ENCODE results near the gene RPS21. TPM values are rescaled to one million over a fixed set of nuclear protein-coding genes. Genes with fewer than 3 reads are reported as not detected.

RPS21 gene
- total and polyA plus RNA-seq, 10 of the 15 experiments (the other 5 are each of a cell fraction or from before 2014, with no cell fraction given): 1,474 to 4,987 (median 2,439) TPM

DNA sequence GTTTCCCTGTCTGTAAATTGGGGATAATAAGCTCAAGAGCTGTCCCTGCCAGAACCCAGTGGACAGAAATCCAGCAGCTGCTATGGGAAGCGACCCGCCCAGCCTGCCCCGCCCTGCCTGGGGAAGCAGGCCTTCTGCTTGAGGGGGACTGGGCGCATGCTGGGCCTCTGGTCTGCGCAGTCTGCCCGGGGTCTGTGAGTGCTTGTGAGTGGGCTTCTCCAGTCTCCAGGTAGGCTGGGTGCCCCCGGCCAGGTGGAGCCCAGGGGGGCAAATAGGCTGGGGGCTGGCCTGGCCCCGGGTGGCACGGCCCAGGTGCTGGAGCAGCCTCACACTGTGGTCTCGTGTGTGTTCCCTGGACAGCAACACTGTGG, 41.1 kb downstream of the RPS21 start:
- POLR2A ChIA-PET: no interaction called here

More for the DNA sequence above, 41.1 kb downstream of the RPS21 start:
- WGBS (ENCODE audit: insufficient coverage, insufficient replicate concordance, low lambda C conversion rate, missing lambda C conversion rate): 63% methylated on average over 10 of the region's 10 CpGs
- no peaks in the 10 kb centered on the region for H3K9me3 ChIP-seq (replicated peaks; ENCODE audit: control insufficient read depth, insufficient read depth, low read length)
- no peaks in the 10 kb centered on the region for H3K79me2 ChIP-seq (ENCODE audit: control insufficient read depth, insufficient read depth, low read length)
- no peak overlapping the region for H3K4me3 ChIP-seq
- no peaks in the 10 kb centered on the region for H4K20me1 ChIP-seq (ENCODE audit: control insufficient read depth, insufficient read depth)
- no peak for FAIRE-seq
- no peak overlapping the region for H2AFZ ChIP-seq (ENCODE audit: control insufficient read depth, low read depth, low read length)
- H3K27ac ChIP-seq (ENCODE audit: control insufficient read depth, insufficient read depth): no peak overlapping the region
- no peaks in the 10 kb centered on the region for H3K36me3 ChIP-seq (ENCODE audit: control insufficient read depth in 2 of 2, insufficient read depth in 2 of 2, low read length in 1 of 2)
- no peak for DNase-seq (ENCODE audit: low read depth, low spot score)
- ChIA-PET CTCF (no interaction called here), RAD21 (ENCODE audit: unreplicated experiment) (no interaction called here), SMC1A (ENCODE audit: uncharacterized antibody, unreplicated experiment) (no interaction called here)
- H3K9ac ChIP-seq (ENCODE audit: control insufficient read depth, insufficient read depth, low read length): no peak overlapping the region
- peaks cover 0 to 1% of the 10 kb centered on the region in 2 experiments; a peak in 2 of 4 replicates for H3K27me3 ChIP-seq (replicated peaks in 1 of 2; ENCODE audit: control insufficient read depth in 2 of 2, insufficient read depth in 2 of 2, low read length in 1 of 2)
- ATAC-seq: no peak
- TF ChIP-seq LARP7 (IDR thresholded peaks at IDR 0.05) (no peak), NBN (IDR thresholded peaks at IDR 0.05) (no peak), SPI1 (IDR thresholded peaks at IDR 0.05; ENCODE audit: borderline replicate concordance, insufficient read depth, low read depth, low read length) (no peak), ZNF622 (IDR thresholded peaks at IDR 0.05) (no peak), NFXL1 (IDR thresholded peaks at IDR 0.05; ENCODE audit: borderline replicate concordance) (no peak), ZNF217 (IDR thresholded peaks at IDR 0.05) (no peak), SIX5 (IDR thresholded peaks at IDR 0.05; ENCODE audit: low read depth, low read length, severe bottlenecking) (no peak), NR2F1 (conservative IDR thresholded peaks at IDR 0.05) (no peak), EED (IDR thresholded peaks at IDR 0.05; ENCODE audit: low read depth) (no peak), RFX5 (IDR thresholded peaks at IDR 0.05; ENCODE audit: low read depth, low read length) (no peak)
- TF ChIP-seq, protein P1, sequence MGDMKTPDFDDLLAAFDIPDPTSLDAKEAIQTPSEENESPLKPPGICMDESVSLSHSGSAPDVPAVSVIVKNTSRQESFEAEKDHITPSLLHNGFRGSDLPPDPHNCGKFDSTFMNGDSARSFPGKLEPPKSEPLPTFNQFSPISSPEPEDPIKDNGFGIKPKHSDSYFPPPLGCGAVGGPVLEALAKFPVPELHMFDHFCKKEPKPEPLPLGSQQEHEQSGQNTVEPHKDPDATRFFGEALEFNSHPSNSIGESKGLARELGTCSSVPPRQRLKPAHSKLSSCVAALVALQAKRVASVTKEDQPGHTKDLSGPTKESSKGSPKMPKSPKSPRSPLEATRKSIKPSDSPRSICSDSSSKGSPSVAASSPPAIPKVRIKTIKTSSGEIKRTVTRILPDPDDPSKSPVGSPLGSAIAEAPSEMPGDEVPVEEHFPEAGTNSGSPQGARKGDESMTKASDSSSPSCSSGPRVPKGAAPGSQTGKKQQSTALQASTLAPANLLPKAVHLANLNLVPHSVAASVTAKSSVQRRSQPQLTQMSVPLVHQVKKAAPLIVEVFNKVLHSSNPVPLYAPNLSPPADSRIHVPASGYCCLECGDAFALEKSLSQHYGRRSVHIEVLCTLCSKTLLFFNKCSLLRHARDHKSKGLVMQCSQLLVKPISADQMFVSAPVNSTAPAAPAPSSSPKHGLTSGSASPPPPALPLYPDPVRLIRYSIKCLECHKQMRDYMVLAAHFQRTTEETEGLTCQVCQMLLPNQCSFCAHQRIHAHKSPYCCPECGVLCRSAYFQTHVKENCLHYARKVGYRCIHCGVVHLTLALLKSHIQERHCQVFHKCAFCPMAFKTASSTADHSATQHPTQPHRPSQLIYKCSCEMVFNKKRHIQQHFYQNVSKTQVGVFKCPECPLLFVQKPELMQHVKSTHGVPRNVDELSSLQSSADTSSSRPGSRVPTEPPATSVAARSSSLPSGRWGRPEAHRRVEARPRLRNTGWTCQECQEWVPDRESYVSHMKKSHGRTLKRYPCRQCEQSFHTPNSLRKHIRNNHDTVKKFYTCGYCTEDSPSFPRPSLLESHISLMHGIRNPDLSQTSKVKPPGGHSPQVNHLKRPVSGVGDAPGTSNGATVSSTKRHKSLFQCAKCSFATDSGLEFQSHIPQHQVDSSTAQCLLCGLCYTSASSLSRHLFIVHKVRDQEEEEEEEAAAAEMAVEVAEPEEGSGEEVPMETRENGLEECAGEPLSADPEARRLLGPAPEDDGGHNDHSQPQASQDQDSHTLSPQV (IDR thresholded peaks at IDR 0.05): no peak
- intact Hi-C loops (cut with micrococcal nuclease; ENCODE audit: unreplicated experiment) (no loop called here), in situ Hi-C loops (cut with MboI) (no loop called here)
- no peaks in the 10 kb centered on the region for H3K4me1 ChIP-seq (ENCODE audit: control insufficient read depth, insufficient read depth, low read length)
- no TSS peak for BruUV-seq (replicated peaks)
- no peak overlapping the region for H3K4me2 ChIP-seq (ENCODE audit: control insufficient read depth, insufficient read depth)
